IPS DF 6.9 (cell line): Measurements from ENCODE around the gene NECTIN4.

ENCODE experiments used
- DNase-seq: peaks from one replicate; pipeline ENCODE4 v3.0.0-alpha.2; 2013; ENCODE audit warnings: low read depth, low spot score
- H3K27ac ChIP-seq: one replicate; pipeline ENCODE4 v1.5.1; 2013; ENCODE audit warnings: low read length, control low read depth
- H3K27me3 ChIP-seq: 2 replicates; pipeline ENCODE4 v1.6.1; 2013; ENCODE audit warnings: mild to moderate bottlenecking, low read length; ENCODE audit not compliant: control insufficient read depth, insufficient read depth
- H3K36me3 ChIP-seq: 2 replicates; pipeline ENCODE4 v1.6.1; 2013; ENCODE audit warnings: low read length; ENCODE audit not compliant: control insufficient read depth, insufficient read depth
- H3K4me1 ChIP-seq: 2 replicates; pipeline ENCODE4 v1.6.1; 2013; ENCODE audit warnings: low read length; ENCODE audit not compliant: control insufficient read depth, insufficient read depth
- H3K4me3 ChIP-seq: 2 replicates; pipeline ENCODE4 v1.5.1; 2013; ENCODE audit warnings: mild to moderate bottlenecking, low read length
- H3K9me3 ChIP-seq: 2 replicates; pipeline ENCODE4 v1.6.1; 2013; ENCODE audit warnings: low read length, inconsistent platforms; ENCODE audit not compliant: control insufficient read depth, insufficient read depth
- WGBS: extraction: QIAGEN DNeasy Blood & Tissue Kit; methylation state at CpG from one replicate; pipeline ENCODE4 v1.1.7; 2013; ENCODE audit warnings: mixed read lengths, missing lambda C conversion rate; ENCODE audit not compliant: insufficient read length, insufficient coverage; 5-methylcytosine and 5-hydroxymethylcytosine counted together

The NECTIN4 gene

DNA sequence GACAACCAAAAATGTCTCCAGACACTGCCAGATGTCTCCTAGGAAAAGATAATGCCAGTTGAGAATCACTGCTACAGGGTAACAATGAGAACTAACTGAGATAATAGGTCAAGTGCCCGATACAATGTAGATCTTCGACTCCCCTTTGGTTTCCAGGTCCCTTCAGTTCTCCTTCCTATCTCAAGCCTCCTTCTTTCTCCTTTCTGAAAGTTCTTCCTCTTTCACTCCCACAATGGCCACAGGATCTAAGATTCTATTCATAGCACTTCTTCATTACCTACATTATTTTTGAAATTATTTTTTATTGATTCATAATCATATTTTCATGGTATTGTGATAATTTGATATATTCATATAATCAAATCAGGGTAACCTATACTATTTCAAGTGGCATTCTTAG lies 22.2 kb upstream of the NECTIN4 start:
- no peak for DNase-seq
- Histone ChIP-seq H3K27me3 (no peaks in the 10 kb centered on the region), H3K4me1 (no peaks in the 10 kb centered on the region), H3K9me3 (no peaks in the 10 kb centered on the region), H3K27ac (no peak overlapping the region), H3K36me3 (peaks cover 2% of the 10 kb centered on the region; the same call in 1 of the 2 replicates), H3K4me3 (no peak overlapping the region)
- WGBS: no CpG with 5 or more reads among the region's 2 CpGs

GRCh38 chr1:161111117-161111516 lies 21.8 kb upstream of the NECTIN4 start:
- Histone ChIP-seq H3K36me3 (peaks cover 2% of the 10 kb centered on the region; the same call in 1 of the 2 replicates), H3K9me3 (no peaks in the 10 kb centered on the region), H3K27ac (no peak overlapping the region), H3K4me3 (no peak overlapping the region), H3K27me3 (no peaks in the 10 kb centered on the region), H3K4me1 (no peaks in the 10 kb centered on the region)
- no CpG with 5 or more reads among the region's 3 CpGs for WGBS
- no peak for DNase-seq

DNA sequence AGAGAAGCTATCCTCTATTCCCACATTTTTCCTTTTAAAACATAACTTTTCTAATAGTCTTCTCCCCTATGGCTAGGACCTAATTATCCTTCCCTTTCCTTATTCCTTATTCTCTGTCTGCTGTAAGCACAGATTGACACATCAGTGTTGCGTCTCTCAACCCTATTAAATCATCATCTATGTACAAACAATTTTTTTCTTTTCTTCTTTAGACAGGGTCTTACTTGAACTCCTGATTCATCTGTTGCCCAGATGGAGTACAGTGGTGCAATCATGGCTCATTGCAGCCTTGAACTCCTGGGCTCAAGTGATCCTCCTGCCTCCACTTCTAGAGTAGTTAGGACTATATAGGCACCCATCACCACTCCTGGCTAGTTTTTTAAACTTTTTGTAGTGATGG lies 17.1 kb upstream of the NECTIN4 start:
- H3K27me3 ChIP-seq: no peaks in the 10 kb centered on the region
- H3K9me3 ChIP-seq: no peaks in the 10 kb centered on the region
- no peak overlapping the region for H3K27ac ChIP-seq
- no peaks in the 10 kb centered on the region for H3K4me1 ChIP-seq
- peaks cover 10% of the 10 kb centered on the region; the same call in 1 of the 2 replicates for H3K36me3 ChIP-seq
- DNase-seq: no peak
- WGBS: no CpG with 5 or more reads among the region's 1 CpG
- H3K4me3 ChIP-seq: no peak overlapping the region

DNA sequence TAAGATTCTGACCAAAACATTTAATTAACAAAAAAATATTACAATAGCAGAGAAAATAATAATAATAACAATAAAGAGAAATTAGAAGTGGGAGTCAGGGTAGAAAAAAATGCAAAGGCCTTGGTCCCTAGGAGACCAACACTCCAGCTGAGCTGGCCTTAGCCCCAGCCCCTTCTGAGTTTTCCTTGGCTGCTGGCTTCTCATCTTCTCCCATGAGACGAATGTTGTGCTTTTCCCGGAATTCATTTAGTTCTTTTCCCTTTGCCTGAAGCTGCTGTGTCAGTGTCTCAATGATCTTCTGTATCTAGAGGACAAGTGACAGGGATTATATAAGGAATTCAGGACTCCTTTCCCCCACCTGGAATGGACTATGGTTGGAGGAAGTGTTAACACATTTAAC lies 11.2 kb upstream of the NECTIN4 start:
- no peak for DNase-seq
- no peaks in the 10 kb centered on the region for H3K9me3 ChIP-seq
- peaks cover 8% of the 10 kb centered on the region; the same call in 1 of the 2 replicates for H3K36me3 ChIP-seq
- H3K27me3 ChIP-seq: no peaks in the 10 kb centered on the region
- no peak overlapping the region for H3K27ac ChIP-seq
- H3K4me1 ChIP-seq: no peaks in the 10 kb centered on the region
- WGBS: no CpG with 5 or more reads among the region's 2 CpGs
- no peak overlapping the region for H3K4me3 ChIP-seq

GRCh38 chr1:161099090-161099802 lies 9.9 kb upstream of the NECTIN4 start:
- H3K27me3 ChIP-seq: no peaks in the 10 kb centered on the region
- DNase-seq: no peak
- WGBS: no CpG with 5 or more reads among the region's 9 CpGs
- H3K4me1 ChIP-seq: no peaks in the 10 kb centered on the region
- peak overlapping the region; percentile 68; the same call in 1 of the 2 replicates for H3K4me3 ChIP-seq
- H3K27ac ChIP-seq: no peak overlapping the region
- H3K9me3 ChIP-seq: no peaks in the 10 kb centered on the region
- H3K36me3 ChIP-seq: peaks cover 8% of the 10 kb centered on the region; the same call in 1 of the 2 replicates

DNA sequence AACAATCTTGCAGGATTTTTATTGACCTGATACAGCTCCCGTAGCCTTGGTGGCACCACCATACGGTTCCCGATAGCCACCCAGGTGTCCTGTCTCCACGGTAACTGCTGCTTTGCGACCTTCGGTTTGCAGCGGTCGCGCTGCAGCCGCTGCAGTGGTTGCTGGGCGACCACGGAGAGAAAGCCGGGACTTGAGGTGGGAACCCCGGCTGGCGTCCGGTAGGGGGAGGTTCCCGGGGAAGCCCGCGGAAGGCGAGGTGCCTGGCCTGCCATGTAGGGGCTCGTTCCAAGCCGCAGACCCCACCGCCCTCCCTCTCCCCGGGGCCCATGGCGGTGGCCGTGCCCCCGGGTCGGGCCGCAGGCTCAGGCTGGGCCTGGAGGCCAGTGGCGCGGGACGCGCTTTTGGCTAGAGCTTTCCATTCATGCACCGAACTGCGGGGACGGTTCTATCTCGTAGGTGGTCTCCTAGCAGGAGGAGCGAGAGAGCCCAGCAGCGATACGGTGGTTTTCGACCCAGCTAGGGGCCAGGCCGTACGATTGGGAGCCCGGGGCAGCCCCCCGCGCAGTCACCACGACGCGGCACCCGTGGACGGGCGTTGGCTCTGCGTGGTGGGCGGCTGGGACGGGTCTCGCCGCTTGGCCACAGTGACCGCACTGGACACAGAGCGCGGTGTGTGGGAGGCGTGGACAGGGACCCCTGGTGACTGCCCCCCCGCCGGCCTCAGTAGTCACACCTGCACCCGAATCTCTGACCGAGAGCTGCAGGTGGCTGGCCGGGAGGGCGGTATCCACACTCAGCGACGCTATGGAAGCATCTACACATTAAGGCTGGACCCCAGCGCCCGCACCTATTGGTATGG lies 9.1 kb upstream of the NECTIN4 start, which contains the start of gene KLHDC9:
TSS of gene KLHDC9 (plus strand) at position 152 of the 859 bp plus-strand sequence. CDS start at position 327, 175 bp downstream.
- H3K4me3 ChIP-seq: peak within 1 kb of the TSS; percentile 68
- DNase-seq: peak; percentile 89
- peaks cover 8% of the 10 kb centered on the region; the same call in 1 of the 2 replicates for H3K36me3 ChIP-seq
- WGBS: no CpG with 5 or more reads among the region's 71 CpGs
- H3K4me1 ChIP-seq: no peaks in the 10 kb centered on the region
- H3K9me3 ChIP-seq: no peaks in the 10 kb centered on the region
- no peaks in the 10 kb centered on the region for H3K27me3 ChIP-seq
- no peak within 1 kb of the TSS for H3K27ac ChIP-seq

GRCh38 chr1:161096530-161096929 lies 7.2 kb upstream of the NECTIN4 start:
- Histone ChIP-seq H3K4me3 (no peak overlapping the region), H3K4me1 (no peaks in the 10 kb centered on the region), H3K36me3 (peaks cover 1% of the 10 kb centered on the region; the same call in 1 of the 2 replicates), H3K9me3 (no peaks in the 10 kb centered on the region), H3K27me3 (no peaks in the 10 kb centered on the region), H3K27ac (no peak overlapping the region)
- no peak for DNase-seq
- WGBS: no CpG with 5 or more reads among the region's 1 CpG

GRCh38 chr1:161096015-161096414 lies 6.7 kb upstream of the NECTIN4 start:
- DNase-seq: no peak

GRCh38 chr1:161095230-161095629 lies 5.9 kb upstream of the NECTIN4 start:
- H3K4me3 ChIP-seq: no peak overlapping the region
- no CpG with 5 or more reads among the region's 6 CpGs for WGBS
- H3K36me3 ChIP-seq: no peaks in the 10 kb centered on the region
- H3K27me3 ChIP-seq: no peaks in the 10 kb centered on the region
- DNase-seq: no peak
- H3K9me3 ChIP-seq: no peaks in the 10 kb centered on the region
- no peak overlapping the region for H3K27ac ChIP-seq
- no peaks in the 10 kb centered on the region for H3K4me1 ChIP-seq

More at GRCh38 chr1:161096015-161096414, 6.7 kb upstream of the NECTIN4 start:
- H3K27ac ChIP-seq: no peak overlapping the region
- H3K9me3 ChIP-seq: no peaks in the 10 kb centered on the region
- H3K4me1 ChIP-seq: no peaks in the 10 kb centered on the region
- no peaks in the 10 kb centered on the region for H3K27me3 ChIP-seq
- no CpG with 5 or more reads among the region's 2 CpGs for WGBS
- no peaks in the 10 kb centered on the region for H3K36me3 ChIP-seq
- no peak overlapping the region for H3K4me3 ChIP-seq

DNA sequence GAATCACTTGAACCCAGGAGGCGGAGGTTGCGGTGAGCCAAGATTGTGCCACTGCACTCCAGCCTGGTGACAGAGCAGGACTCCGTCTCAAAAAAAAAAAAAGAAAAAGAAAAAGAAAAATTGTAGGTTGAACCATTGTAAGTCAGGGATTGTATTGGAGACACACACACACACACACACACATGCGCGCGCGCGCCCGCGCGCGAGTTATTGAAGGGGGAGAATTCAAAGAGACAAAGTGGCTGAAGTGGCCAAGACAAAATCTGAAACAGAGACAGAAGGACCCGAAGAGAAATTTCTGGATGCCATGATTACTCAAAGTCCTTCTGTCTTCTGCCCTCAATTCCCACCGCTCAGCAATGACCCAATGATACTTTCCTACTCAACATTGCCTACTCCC lies 5.1 kb upstream of the NECTIN4 start:
- whole genome bisulfite sequencing: no CpG with 5 or more reads among the region's 14 CpGs
- Histone ChIP-seq H3K4me1 (no peaks in the 10 kb centered on the region), H3K9me3 (no peaks in the 10 kb centered on the region), H3K36me3 (no peaks in the 10 kb centered on the region), H3K27ac (no peak overlapping the region), H3K27me3 (no peaks in the 10 kb centered on the region), H3K4me3 (no peak overlapping the region)
- no peak for DNase-seq
